T47D (cell line): ENCODE results near the gene ZNF768.
"Not testable (repeated sequence)": the region's sequence is repeated elsewhere in the genome, so short reads cannot be mapped to it uniquely, and the experiment has no call there.

Experiments used
- DNase-seq, 2 experiments: peaks; one replicate each; pipeline versions ENCODE4 v3.0.0 to v3.0.0-alpha.2; 2011 to 2012; ENCODE audit warnings: low read depth in 1 of 2, low spot score in 1 of 2
- JUND ChIP-seq: IDR thresholded peaks from 2 replicates; pipeline ENCODE4 v1.6.1; 2012; ENCODE audit warnings: low read depth
- in situ Hi-C: cut with HindIII; loops from 2 replicates; pipeline ENCODE4 v1.10.0; 2016; ENCODE audit warnings: low sequenced_read_pairs, low pct_unique_long_range_greater_than_20kb

The ZNF768 gene

GRCh38 chr16:30523768-30524574 lies 2.4 kb downstream of the ZNF768 start:
- no peak for DNase-seq
- in situ Hi-C loops: no loop called here
- TF ChIP-seq JUND: no peak

GRCh38 chr16:30522702-30523463 lies 3.5 kb downstream of the ZNF768 start:
- in situ Hi-C loops: not testable (repeated sequence)

DNA sequence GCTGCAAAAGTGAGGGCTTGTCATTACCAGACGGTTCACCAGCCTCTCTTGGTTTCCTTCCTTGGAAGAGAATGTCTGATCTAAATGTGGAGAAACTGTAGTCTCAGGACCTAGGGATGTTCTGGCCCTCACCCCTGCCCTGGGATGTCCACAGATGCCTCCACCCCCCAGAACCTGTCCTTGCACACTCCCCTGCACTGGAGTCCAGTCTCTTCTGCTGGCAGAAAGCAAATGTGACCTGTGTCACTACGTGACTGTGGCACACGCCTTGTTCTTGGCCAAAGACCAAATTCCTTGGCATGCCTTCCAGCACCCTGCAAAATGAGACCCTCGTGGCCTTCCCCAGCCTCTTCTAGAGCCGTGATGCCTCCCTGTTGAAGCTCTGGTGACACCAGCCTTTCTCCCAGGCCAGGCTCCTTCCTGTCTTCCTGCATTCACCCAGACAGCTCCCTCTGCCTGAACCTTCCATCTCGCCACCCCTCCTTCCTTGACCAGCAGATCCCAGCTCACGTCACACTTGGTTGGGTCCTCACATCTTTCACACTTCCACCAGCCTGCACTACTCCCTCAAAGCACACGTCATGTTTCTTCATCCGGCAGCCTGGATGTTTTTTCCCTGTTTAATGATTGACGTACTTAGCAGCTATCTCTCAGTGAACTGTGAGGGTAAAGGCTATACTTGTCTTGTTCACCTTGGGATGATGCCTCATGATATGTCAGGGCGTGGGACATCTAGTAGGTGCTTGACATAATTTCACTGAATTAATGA lies 4.3 kb downstream of the ZNF768 start:
- no peak for DNase-seq
- no peak for TF ChIP-seq JUND
- in situ Hi-C loops: no loop called here

More at GRCh38 chr16:30522702-30523463, 3.5 kb downstream of the ZNF768 start:
- DNase-seq: not testable (repeated sequence)

DNA sequence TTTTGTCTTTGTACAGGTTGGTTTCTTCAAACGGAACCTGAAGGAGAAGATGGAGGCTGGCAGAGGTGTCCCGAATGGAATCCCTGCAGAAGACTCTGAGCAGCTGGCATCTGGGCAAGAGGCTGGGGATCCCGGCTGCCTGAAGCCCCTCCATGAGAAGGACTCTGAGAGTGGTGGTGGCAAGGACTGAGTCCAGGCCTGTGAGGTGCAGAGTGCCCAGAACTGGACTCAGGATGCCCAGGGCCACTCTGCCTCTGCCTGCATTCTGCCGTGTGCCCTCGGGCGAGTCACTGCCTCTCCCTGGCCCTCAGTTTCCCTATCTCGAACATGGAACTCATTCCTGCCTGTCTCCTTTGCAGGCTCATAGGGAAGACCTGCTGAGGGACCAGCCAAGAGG lies 4.9 kb downstream of the ZNF768 start:
- in situ Hi-C loops: no loop called here
- TF ChIP-seq JUND: no peak
- DNase-seq: no peak

DNA sequence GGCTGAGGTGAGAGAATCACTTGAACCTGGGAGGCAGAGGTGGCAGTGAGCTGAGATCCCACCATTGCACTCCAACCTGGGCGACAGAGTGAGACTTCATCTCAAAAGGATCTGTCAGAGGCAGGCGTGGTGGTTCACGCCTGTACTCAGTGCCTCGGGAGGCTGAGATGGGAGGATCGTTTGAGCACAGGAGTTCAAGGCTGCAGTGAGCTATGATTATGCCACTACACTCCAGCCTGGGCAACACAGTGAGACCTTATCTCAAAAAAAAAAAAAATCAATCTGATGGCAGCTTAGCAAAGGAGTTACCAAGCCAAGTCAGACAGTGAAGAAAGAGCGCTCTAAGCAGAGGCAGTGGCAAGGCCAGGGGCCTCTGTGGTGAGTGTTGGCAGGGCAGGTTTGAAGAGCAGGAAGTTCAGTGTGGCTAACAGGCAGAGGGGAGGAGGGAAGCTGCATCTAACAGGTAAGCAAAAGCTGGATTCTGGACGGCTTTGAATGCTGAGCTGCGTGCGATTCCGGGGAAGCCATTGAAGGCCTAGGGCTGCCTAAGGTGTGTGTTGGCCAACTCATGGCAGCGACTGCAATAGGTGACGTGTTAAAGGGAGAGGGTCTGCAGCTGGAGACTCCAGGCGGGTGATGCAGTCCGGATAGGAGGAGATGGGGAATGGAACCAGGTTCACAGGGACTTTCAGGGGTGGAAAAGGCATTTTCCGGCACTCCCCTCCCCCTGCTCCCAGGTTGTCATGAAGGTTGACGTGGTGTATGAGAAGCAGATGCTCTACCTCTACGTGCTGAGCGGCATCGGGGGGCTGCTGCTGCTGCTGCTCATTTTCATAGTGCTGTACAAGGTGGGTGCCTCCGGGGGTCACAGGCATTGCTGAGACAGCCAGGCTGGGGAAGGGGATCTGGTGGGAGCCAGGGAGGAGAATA lies 7.0 kb downstream of the ZNF768 start:
- no peak for TF ChIP-seq JUND
- in situ Hi-C loops: no loop called here

DNA sequence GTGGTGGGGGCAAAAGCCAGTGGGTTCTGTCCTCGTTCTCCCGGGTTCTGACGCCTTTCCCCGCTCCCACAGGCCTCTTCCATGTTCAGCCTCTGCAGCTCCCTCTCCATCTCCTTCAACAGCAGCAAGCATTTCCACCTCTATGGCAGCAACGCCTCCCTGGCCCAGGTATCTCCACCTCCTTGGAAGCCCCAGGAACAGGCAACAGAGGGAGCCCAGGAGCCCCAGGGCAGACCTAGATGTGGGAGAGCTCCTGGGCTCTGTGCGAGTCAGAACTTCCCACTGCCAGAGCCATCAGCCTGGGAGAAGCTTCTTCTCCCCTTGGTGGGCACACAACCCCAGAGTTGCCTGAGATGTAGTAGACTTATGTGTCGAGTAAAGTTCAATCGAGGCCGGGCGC lies 7.8 kb downstream of the ZNF768 start:
- in situ Hi-C loops: no loop called here
- no peak for DNase-seq
- TF ChIP-seq JUND: no peak

More for the DNA sequence above, 7.0 kb downstream of the ZNF768 start:
- no peak for DNase-seq

GRCh38 chr16:30515275-30515674 lies 11.1 kb downstream of the ZNF768 start:
- in situ Hi-C loops: no loop called here
- TF ChIP-seq JUND: no peak
- no peak for DNase-seq

GRCh38 chr16:30511509-30511908 lies 14.9 kb downstream of the ZNF768 start:
- in situ Hi-C loops: no loop called here
- no peak for TF ChIP-seq JUND
- DNase-seq: no peak

DNA sequence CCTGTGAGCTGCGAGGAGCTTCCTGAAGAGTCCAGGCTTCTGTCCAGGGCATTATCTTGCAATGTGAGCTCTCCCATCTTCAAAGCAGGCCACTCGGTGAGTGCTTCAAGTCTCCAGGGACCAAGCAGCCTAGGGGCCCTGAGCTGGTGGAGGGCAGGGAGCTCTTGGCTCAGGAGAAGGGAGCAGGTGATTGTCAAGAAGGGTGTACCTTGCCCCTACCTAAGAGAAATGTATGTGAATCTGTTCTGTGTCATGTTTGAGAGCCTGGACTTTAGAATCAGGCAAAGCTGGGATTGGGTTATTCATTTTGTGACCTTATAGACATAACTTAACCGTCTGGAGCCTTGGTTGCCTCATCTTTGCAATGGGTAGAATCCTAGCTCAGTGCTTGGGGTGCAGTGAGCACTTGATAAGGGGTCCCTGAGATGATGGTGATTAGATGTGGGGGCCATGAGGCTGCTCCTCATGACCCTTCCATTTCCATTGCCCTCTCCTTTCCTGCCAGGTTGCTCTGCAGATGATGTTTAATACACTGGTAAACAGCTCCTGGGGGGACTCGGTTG lies 15.9 kb downstream of the ZNF768 start:
- DNase-seq: no peak
- no peak for TF ChIP-seq JUND
- in situ Hi-C loops: no loop called here

GRCh38 chr16:30509081-30509765 lies 17.1 kb downstream of the ZNF768 start:
- DNase-seq: no peak
- in situ Hi-C loops: no loop called here
- TF ChIP-seq JUND: no peak
